ENCODE measurements around the gene MFRP. TPM values are rescaled to one million over a fixed set of nuclear protein-coding genes. Genes with fewer than 3 reads are reported as not detected.

MFRP gene
- total RNA-seq, 1 experiment from 2014 or later = not detected

DNA sequence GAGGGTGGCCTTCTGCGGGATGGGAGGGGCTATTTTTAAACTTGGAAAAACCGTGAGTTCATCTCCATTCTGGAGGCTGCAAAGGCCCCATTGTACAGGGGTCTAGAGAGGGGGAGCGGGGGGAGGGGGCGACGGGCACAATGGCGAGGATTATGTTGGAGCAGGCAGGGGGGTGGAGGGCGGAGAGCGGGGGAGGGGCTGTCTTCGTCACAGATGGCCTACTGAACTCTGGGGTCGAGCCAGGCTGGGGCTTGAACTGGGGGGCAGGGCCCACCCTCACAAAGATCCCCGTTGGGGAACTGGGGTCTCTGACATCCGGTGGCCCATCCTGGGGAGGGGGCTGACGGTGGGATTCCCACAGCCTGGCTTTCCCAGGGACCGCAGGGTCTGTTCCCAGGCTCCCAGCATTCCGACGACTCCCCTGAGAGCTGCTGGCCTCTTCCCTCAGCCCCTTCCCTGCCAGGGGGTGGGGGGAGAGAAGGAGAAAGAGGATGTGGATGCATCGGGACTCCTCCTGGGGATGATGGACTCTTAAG is 26.2 kb downstream of the MFRP start:
- Mint-ChIP-seq H3K27me3 (ENCODE audit: low read depth) (peaks cover 32% of the 10 kb centered on the region), H3K4me3 (peak overlapping the region; percentile 58), H3K9me3 (no peaks in the 10 kb centered on the region), H3K27ac (no peak overlapping the region), H3K4me1 (peaks cover 48% of the 10 kb centered on the region), H3K36me3 (no peaks in the 10 kb centered on the region)
- TF ChIP-seq, protein P1, sequence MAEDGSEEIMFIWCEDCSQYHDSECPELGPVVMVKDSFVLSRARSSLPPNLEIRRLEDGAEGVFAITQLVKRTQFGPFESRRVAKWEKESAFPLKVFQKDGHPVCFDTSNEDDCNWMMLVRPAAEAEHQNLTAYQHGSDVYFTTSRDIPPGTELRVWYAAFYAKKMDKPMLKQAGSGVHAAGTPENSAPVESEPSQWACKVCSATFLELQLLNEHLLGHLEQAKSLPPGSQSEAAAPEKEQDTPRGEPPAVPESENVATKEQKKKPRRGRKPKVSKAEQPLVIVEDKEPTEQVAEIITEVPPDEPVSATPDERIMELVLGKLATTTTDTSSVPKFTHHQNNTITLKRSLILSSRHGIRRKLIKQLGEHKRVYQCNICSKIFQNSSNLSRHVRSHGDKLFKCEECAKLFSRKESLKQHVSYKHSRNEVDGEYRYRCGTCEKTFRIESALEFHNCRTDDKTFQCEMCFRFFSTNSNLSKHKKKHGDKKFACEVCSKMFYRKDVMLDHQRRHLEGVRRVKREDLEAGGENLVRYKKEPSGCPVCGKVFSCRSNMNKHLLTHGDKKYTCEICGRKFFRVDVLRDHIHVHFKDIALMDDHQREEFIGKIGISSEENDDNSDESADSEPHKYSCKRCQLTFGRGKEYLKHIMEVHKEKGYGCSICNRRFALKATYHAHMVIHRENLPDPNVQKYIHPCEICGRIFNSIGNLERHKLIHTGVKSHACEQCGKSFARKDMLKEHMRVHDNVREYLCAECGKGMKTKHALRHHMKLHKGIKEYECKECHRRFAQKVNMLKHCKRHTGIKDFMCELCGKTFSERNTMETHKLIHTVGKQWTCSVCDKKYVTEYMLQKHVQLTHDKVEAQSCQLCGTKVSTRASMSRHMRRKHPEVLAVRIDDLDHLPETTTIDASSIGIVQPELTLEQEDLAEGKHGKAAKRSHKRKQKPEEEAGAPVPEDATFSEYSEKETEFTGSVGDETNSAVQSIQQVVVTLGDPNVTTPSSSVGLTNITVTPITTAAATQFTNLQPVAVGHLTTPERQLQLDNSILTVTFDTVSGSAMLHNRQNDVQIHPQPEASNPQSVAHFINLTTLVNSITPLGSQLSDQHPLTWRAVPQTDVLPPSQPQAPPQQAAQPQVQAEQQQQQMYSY (CRISPR knock-in tag; IDR thresholded peaks at IDR 0.05) = no peak
- TF ChIP-seq, protein P2, sequence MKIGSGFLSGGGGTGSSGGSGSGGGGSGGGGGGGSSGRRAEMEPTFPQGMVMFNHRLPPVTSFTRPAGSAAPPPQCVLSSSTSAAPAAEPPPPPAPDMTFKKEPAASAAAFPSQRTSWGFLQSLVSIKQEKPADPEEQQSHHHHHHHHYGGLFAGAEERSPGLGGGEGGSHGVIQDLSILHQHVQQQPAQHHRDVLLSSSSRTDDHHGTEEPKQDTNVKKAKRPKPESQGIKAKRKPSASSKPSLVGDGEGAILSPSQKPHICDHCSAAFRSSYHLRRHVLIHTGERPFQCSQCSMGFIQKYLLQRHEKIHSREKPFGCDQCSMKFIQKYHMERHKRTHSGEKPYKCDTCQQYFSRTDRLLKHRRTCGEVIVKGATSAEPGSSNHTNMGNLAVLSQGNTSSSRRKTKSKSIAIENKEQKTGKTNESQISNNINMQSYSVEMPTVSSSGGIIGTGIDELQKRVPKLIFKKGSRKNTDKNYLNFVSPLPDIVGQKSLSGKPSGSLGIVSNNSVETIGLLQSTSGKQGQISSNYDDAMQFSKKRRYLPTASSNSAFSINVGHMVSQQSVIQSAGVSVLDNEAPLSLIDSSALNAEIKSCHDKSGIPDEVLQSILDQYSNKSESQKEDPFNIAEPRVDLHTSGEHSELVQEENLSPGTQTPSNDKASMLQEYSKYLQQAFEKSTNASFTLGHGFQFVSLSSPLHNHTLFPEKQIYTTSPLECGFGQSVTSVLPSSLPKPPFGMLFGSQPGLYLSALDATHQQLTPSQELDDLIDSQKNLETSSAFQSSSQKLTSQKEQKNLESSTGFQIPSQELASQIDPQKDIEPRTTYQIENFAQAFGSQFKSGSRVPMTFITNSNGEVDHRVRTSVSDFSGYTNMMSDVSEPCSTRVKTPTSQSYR (CRISPR knock-in tag; IDR thresholded peaks at IDR 0.05) = no peak; the same call in 1 of the 2 replicates
- TF ChIP-seq PRRX2 (CRISPR knock-in tag; IDR thresholded peaks at IDR 0.05) = no peak
- no peak for TF ChIP-seq IRF2 (CRISPR knock-in tag; IDR thresholded peaks at IDR 0.05; ENCODE audit: borderline replicate concordance, low read depth)
- TF ChIP-seq ZNF263 (CRISPR knock-in tag; IDR thresholded peaks at IDR 0.05; ENCODE audit: low read depth) = peak; percentile 15; the same call in 1 of the 2 replicates
- TF ChIP-seq ESRRA (CRISPR knock-in tag; IDR thresholded peaks at IDR 0.05; ENCODE audit: borderline replicate concordance) = no peak
- no peak for TF ChIP-seq CBFB (CRISPR knock-in tag; IDR thresholded peaks at IDR 0.05; ENCODE audit: low read depth)
- TF ChIP-seq, protein P3, sequence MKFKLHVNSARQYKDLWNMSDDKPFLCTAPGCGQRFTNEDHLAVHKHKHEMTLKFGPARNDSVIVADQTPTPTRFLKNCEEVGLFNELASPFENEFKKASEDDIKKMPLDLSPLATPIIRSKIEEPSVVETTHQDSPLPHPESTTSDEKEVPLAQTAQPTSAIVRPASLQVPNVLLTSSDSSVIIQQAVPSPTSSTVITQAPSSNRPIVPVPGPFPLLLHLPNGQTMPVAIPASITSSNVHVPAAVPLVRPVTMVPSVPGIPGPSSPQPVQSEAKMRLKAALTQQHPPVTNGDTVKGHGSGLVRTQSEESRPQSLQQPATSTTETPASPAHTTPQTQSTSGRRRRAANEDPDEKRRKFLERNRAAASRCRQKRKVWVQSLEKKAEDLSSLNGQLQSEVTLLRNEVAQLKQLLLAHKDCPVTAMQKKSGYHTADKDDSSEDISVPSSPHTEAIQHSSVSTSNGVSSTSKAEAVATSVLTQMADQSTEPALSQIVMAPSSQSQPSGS (CRISPR knock-in tag; IDR thresholded peaks at IDR 0.05; ENCODE audit: borderline replicate concordance, low read depth) = no peak
- TF ChIP-seq, protein P4, sequence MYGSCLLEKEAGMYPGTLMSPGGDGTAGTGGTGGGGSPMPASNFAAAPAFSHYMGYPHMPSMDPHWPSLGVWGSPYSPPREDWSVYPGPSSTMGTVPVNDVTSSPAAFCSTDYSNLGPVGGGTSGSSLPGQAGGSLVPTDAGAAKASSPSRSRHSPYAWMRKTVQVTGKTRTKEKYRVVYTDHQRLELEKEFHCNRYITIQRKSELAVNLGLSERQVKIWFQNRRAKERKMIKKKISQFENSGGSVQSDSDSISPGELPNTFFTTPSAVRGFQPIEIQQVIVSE (CRISPR knock-in tag; IDR thresholded peaks at IDR 0.05; ENCODE audit: borderline replicate concordance) = no peak
- ChIA-PET POLR2A (interaction anchor here (1.0 to 2.1 kb wide), 4 partner anchors 9 to 114 kb away, joined by 3 to 16 read pairs (median 5); partner anchors contain the start of gene CBL), CTCF (interaction anchor here (1.0 to 13.7 kb wide), 14 partner anchors 10 to 265 kb away, joined by 4 to 387 read pairs (median 7); partner anchors contain the start of genes C1QTNF5, CBL, RNF26 and USP2)
- DNase-seq (ENCODE audit: low spot score) (peak; percentile 41), ATAC-seq (no peak)

DNA sequence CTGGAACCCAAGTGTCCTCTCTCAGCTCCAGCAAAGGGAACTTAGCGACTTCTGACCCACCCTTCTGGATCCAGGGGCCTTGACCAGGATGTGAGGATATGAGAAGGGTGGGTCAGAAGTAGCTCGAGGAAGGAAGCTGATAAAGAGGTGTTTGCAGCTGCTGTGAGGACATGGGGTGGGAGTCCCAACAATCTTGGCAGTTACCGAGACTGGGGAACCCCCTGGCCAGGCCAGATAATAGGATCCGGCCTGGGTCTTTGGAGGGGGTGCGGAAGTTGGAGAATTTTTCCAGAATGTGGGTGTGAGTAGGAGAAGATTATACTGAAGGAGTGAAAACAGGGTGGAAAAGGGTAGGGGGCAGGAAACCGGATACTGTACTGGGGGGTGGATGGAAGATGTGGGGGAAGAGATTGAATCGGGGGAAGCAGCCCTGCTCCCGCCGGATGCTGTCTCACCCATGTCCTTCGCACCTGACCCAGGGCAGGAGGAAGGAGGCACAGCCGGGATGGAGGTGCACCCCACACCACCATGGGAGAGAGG is 26.7 kb downstream of the MFRP start:
- POLR2A ChIA-PET = interaction anchor here (1.6 kb wide), 1 partner anchor 9 kb away, joined by 5 read pairs; no protein-coding TSS in a partner anchor
- TF ChIP-seq, protein P5, sequence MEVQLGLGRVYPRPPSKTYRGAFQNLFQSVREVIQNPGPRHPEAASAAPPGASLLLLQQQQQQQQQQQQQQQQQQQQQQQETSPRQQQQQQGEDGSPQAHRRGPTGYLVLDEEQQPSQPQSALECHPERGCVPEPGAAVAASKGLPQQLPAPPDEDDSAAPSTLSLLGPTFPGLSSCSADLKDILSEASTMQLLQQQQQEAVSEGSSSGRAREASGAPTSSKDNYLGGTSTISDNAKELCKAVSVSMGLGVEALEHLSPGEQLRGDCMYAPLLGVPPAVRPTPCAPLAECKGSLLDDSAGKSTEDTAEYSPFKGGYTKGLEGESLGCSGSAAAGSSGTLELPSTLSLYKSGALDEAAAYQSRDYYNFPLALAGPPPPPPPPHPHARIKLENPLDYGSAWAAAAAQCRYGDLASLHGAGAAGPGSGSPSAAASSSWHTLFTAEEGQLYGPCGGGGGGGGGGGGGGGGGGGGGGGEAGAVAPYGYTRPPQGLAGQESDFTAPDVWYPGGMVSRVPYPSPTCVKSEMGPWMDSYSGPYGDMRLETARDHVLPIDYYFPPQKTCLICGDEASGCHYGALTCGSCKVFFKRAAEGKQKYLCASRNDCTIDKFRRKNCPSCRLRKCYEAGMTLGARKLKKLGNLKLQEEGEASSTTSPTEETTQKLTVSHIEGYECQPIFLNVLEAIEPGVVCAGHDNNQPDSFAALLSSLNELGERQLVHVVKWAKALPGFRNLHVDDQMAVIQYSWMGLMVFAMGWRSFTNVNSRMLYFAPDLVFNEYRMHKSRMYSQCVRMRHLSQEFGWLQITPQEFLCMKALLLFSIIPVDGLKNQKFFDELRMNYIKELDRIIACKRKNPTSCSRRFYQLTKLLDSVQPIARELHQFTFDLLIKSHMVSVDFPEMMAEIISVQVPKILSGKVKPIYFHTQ (CRISPR knock-in tag; IDR thresholded peaks at IDR 0.05) = no peak
- TF ChIP-seq JUN (CRISPR knock-in tag; IDR thresholded peaks at IDR 0.05) (no peak), ZNF416 (CRISPR knock-in tag; IDR thresholded peaks at IDR 0.05) (no peak), NFYB (CRISPR knock-in tag; conservative IDR thresholded peaks at IDR 0.05; ENCODE audit: low read depth) (no peak)
- TF ChIP-seq, protein P6, sequence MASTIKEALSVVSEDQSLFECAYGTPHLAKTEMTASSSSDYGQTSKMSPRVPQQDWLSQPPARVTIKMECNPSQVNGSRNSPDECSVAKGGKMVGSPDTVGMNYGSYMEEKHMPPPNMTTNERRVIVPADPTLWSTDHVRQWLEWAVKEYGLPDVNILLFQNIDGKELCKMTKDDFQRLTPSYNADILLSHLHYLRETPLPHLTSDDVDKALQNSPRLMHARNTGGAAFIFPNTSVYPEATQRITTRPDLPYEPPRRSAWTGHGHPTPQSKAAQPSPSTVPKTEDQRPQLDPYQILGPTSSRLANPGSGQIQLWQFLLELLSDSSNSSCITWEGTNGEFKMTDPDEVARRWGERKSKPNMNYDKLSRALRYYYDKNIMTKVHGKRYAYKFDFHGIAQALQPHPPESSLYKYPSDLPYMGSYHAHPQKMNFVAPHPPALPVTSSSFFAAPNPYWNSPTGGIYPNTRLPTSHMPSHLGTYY (CRISPR knock-in tag; IDR thresholded peaks at IDR 0.05) = no peak
- TF ChIP-seq, protein P7, sequence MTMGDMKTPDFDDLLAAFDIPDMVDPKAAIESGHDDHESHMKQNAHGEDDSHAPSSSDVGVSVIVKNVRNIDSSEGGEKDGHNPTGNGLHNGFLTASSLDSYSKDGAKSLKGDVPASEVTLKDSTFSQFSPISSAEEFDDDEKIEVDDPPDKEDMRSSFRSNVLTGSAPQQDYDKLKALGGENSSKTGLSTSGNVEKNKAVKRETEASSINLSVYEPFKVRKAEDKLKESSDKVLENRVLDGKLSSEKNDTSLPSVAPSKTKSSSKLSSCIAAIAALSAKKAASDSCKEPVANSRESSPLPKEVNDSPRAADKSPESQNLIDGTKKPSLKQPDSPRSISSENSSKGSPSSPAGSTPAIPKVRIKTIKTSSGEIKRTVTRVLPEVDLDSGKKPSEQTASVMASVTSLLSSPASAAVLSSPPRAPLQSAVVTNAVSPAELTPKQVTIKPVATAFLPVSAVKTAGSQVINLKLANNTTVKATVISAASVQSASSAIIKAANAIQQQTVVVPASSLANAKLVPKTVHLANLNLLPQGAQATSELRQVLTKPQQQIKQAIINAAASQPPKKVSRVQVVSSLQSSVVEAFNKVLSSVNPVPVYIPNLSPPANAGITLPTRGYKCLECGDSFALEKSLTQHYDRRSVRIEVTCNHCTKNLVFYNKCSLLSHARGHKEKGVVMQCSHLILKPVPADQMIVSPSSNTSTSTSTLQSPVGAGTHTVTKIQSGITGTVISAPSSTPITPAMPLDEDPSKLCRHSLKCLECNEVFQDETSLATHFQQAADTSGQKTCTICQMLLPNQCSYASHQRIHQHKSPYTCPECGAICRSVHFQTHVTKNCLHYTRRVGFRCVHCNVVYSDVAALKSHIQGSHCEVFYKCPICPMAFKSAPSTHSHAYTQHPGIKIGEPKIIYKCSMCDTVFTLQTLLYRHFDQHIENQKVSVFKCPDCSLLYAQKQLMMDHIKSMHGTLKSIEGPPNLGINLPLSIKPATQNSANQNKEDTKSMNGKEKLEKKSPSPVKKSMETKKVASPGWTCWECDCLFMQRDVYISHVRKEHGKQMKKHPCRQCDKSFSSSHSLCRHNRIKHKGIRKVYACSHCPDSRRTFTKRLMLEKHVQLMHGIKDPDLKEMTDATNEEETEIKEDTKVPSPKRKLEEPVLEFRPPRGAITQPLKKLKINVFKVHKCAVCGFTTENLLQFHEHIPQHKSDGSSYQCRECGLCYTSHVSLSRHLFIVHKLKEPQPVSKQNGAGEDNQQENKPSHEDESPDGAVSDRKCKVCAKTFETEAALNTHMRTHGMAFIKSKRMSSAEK (CRISPR knock-in tag; IDR thresholded peaks at IDR 0.05; ENCODE audit: borderline replicate concordance) = no peak

More for the DNA sequence above, 26.7 kb downstream of the MFRP start:
- H3K36me3 Mint-ChIP-seq = no peaks in the 10 kb centered on the region
- DNase-seq (ENCODE audit: low spot score) = no peak
- no peak for ATAC-seq
- H3K27me3 Mint-ChIP-seq (ENCODE audit: low read depth) = peaks cover 37% of the 10 kb centered on the region
- peak overlapping the region; percentile 51 for H3K4me3 Mint-ChIP-seq
- H3K9me3 Mint-ChIP-seq = no peaks in the 10 kb centered on the region
- H3K27ac Mint-ChIP-seq = no peak overlapping the region
- H3K4me1 Mint-ChIP-seq = peaks cover 51% of the 10 kb centered on the region
- CTCF ChIA-PET = interaction anchor here (0.5 to 13.7 kb wide), 7 partner anchors 20 to 175 kb away, joined by 3 to 387 read pairs (median 12); partner anchors contain the start of genes C1QTNF5 and CBL
